HG03457 (cell line): ENCODE data around the gene KDM4B.
"Not testable (repeated sequence)": the region's sequence is repeated elsewhere in the genome, so short reads cannot be mapped to it uniquely, and the experiment has no call there.

Experiments
- ATAC-seq: cut with Tn5 transposase; IDR thresholded peaks from one replicate; pipeline ENCODE4 v1.9.1; 2021; ENCODE audit warnings: moderate number of reproducible peaks; ENCODE audit not compliant: unreplicated experiment

The KDM4B gene

GRCh38 chr19:4967738-4968461 is 1.0 kb upstream of the KDM4B start:
- no peak for ATAC-seq

GRCh38 chr19:4969292-4969771 is 419 bp downstream of the KDM4B start:
- no peak for ATAC-seq

- ATAC-seq: no peak
Measured at GRCh38 chr19:4969772-4970531, 1.0 kb downstream of the KDM4B start.

- ATAC-seq: no peak
Measured at GRCh38 chr19:4970558-4971423, 1.9 kb downstream of the KDM4B start.

- no peak for ATAC-seq
Measured at GRCh38 chr19:4971424-4971793, 2.5 kb downstream of the KDM4B start.

- ATAC-seq: no peak
Measured at GRCh38 chr19:4971816-4972495, 3.0 kb downstream of the KDM4B start.

GRCh38 chr19:4972509-4973230 is 3.8 kb downstream of the KDM4B start:
- no peak for ATAC-seq

GRCh38 chr19:4974880-4975469 is 6.1 kb downstream of the KDM4B start:
- no peak for ATAC-seq

- not testable (repeated sequence) for ATAC-seq
Measured at GRCh38 chr19:4975601-4976000, 6.7 kb downstream of the KDM4B start.

- no peak for ATAC-seq
Measured at GRCh38 chr19:4976401-4977298, 7.7 kb downstream of the KDM4B start.

GRCh38 chr19:4977299-4978174 is 8.6 kb downstream of the KDM4B start:
- no peak for ATAC-seq

GRCh38 chr19:4979211-4979807 is 10.4 kb downstream of the KDM4B start:
- no peak for ATAC-seq

GRCh38 chr19:4980067-4980466 is 11.2 kb downstream of the KDM4B start:
- no peak for ATAC-seq

- ATAC-seq: no peak
Measured at GRCh38 chr19:4980838-4981680, 12.1 kb downstream of the KDM4B start.

- no peak for ATAC-seq
Measured at GRCh38 chr19:4981681-4981958, 12.7 kb downstream of the KDM4B start.

- no peak for ATAC-seq
Measured at GRCh38 chr19:4983346-4984105, 14.6 kb downstream of the KDM4B start.
